WTC11 (cell line): Measurements from ENCODE around the gene FNIP1.

Experiments used
- TEAD1 ChIP-seq: sonication (generic); formaldehyde crosslinking; IDR thresholded peaks from 2 replicates; pipeline ENCODE4 v1.8.0; 2022; ENCODE audit warnings: mild to moderate bottlenecking, missing genetic modification reagents
- ZNF121 ChIP-seq: sonication (generic); formaldehyde crosslinking; IDR thresholded peaks from 2 replicates; pipeline ENCODE4 v1.8.0; 2023; ENCODE audit warnings: missing genetic modification reagents

DNA sequence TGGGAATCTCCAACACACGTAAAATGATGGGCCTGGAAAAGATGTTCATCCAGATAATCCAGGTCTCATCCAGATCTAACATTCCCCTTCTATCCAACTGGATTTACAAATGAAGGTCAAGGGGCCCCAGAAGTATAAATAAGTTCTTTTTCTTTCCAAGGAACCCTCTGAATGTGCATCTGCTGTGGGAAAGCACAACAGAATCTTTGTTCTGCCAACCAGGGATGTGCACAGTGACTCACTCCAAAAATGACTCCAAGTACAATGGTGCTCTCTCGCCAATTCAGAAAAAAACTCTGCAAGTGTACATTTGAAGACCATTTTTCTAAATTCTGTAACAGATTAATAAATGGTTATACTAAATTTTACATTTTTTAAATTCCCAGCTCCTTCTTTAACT, 174.2 kb downstream of the FNIP1 start:
- TF ChIP-seq ZNF121 (CRISPR knock-in tag), result no peak
- TF ChIP-seq TEAD1 (CRISPR knock-in tag), result no peak
